Coronary artery (tissue), 2 donors: ENCODE results near the gene DIP2B.
A peak's percentile ranks its signal among the peaks of the same experiment; 100 is the strongest.

ENCODE experiments used
- DNase-seq: peaks from one replicate; pipeline ENCODE4 v3.0.0-alpha.2; 2017; ENCODE audit warnings: low spot score
- H3K27ac ChIP-seq, 2 donors: fragments of 200-600 bp; sonication (generic); one replicate each; pipeline ENCODE4 v1.5.1; 2016 to 2019
- H3K4me3 ChIP-seq: fragments of 200-600 bp; sonication (generic); 2 replicates; pipeline ENCODE4 v1.5.1; 2016; ENCODE audit warnings: mild to moderate bottlenecking, moderate library complexity
- CTCF ChIP-seq: fragments of 200-600 bp; sonication (generic); IDR thresholded peaks from one replicate; pipeline ENCODE4 v1.5.1; 2019; ENCODE audit warnings: antibody characterized with exemption

Gene DIP2B

GRCh38 chr12:50566066-50566465, 61.3 kb downstream of the DIP2B start:
- no peak for TF ChIP-seq CTCF
- no peak overlapping the region for H3K4me3 ChIP-seq
- H3K27ac ChIP-seq, result no peak overlapping the region
- DNase-seq, result no peak

GRCh38 chr12:50567926-50568325, 63.1 kb downstream of the DIP2B start:
- Histone ChIP-seq H3K4me3 (no peak overlapping the region), H3K27ac (peak overlapping the region in 1 of 2 donors; percentile 24)
- no peak for TF ChIP-seq CTCF
- no peak for DNase-seq

- no peak for DNase-seq
- no peak for TF ChIP-seq CTCF
- Histone ChIP-seq H3K4me3 (no peak overlapping the region), H3K27ac (peak overlapping the region; percentile 13 to 24)
Measured at GRCh38 chr12:50568338-50569091, 63.7 kb downstream of the DIP2B start.

GRCh38 chr12:50569321-50569720, 64.5 kb downstream of the DIP2B start:
- no peak overlapping the region for H3K4me3 ChIP-seq
- no peak for DNase-seq
- no peak for TF ChIP-seq CTCF
- peak overlapping the region in 1 of 2 donors; percentile 47 for H3K27ac ChIP-seq

- no peak overlapping the region for H3K4me3 ChIP-seq
- no peak for TF ChIP-seq CTCF
- no peak for DNase-seq
- H3K27ac ChIP-seq, result no peak overlapping the region
Measured at GRCh38 chr12:50569876-50570275, 65.1 kb downstream of the DIP2B start.

GRCh38 chr12:50571786-50572185, 67.0 kb downstream of the DIP2B start:
- Histone ChIP-seq H3K4me3 (no peak overlapping the region), H3K27ac (no peak overlapping the region)
- no peak for TF ChIP-seq CTCF
- DNase-seq, result no peak

- Histone ChIP-seq H3K4me3 (no peak overlapping the region), H3K27ac (peak overlapping the region in 1 of 2 donors; percentile 22)
- DNase-seq, result no peak
- no peak for TF ChIP-seq CTCF
Measured at GRCh38 chr12:50572287-50572686, 67.5 kb downstream of the DIP2B start.
